AG04449 (cell line): ENCODE measurements around the gene GSTM2.

Experiments used
- CTCF ChIA-PET: fragments of 350-600 bp; formaldehyde crosslinking; extraction: SDS; loops from one replicate; lab custom pipeline; 2021; ENCODE audit warnings: antibody characterized with exemption; lab: Yijun Ruan, JAX
- POLR2A ChIA-PET: fragments of 400-600, 350-600 bp; formaldehyde crosslinking; extraction: SDS; loops from one replicate; lab custom pipeline; 2020; ENCODE audit warnings: antibody characterized with exemption, inconsistent platforms; lab: Yijun Ruan, JAX
- DNase-seq: peaks from one replicate; pipeline ENCODE4 v3.0.0-alpha.2; 2010; ENCODE audit warnings: low read depth, low spot score
- H3K4me3 ChIP-seq: 2 replicates; pipeline ENCODE4 v1.5.1; 2011; ENCODE audit warnings: low read depth, mild to moderate bottlenecking, control low read depth, low read length
- CTCF ChIP-seq: IDR thresholded peaks from one replicate; pipeline ENCODE4 v1.5.1; 2011; ENCODE audit warnings: mild to moderate bottlenecking, moderate library complexity, low read length, control low read depth, inconsistent platforms; ENCODE audit not compliant: insufficient read depth; ENCODE audit errors: missing control alignments

GSTM2 gene

GRCh38 chr1:109629372-109630030, 38.4 kb upstream of the GSTM2 start:
- TF ChIP-seq CTCF, result no peak
- POLR2A ChIA-PET, result interaction anchor here (1.5 kb wide), 1 partner anchor 81 kb away, joined by 7 read pairs; the partner anchor contains the start of gene GNAI3
- no peak for DNase-seq
- H3K4me3 ChIP-seq, result no peak overlapping the region
- CTCF ChIA-PET, result interaction anchor here (0.9 to 21.8 kb wide), 10 partner anchors 3 to 145 kb away, joined by 3 to 381 read pairs (median 6); partner anchors contain the start of genes AMPD2, GNAI3, GNAT2 and GPR61

GRCh38 chr1:109630081-109630897, 37.6 kb upstream of the GSTM2 start:
- ChIA-PET POLR2A (interaction anchor here (1.5 kb wide), 1 partner anchor 82 kb away, joined by 7 read pairs; the partner anchor contains the start of gene GNAI3), CTCF (interaction anchor here (0.9 to 21.8 kb wide), 15 partner anchors 4 to 354 kb away, joined by 3 to 381 read pairs (median 4); partner anchors contain the start of genes AMPD2, GNAI3, GNAT2 and GPR61)
- no peak overlapping the region for H3K4me3 ChIP-seq
- DNase-seq, result no peak
- no peak for TF ChIP-seq CTCF

GRCh38 chr1:109630898-109631512, 36.9 kb upstream of the GSTM2 start:
- DNase-seq, result no peak
- ChIA-PET CTCF (interaction anchor here (1.1 to 21.8 kb wide), 13 partner anchors 5 to 353 kb away, joined by 3 to 381 read pairs (median 5); partner anchors contain the start of genes AMPD2, GNAI3, GNAT2 and GPR61), POLR2A (interaction anchor here (1.5 kb wide), 1 partner anchor 83 kb away, joined by 7 read pairs; the partner anchor contains the start of gene GNAI3)
- H3K4me3 ChIP-seq, result no peak overlapping the region
- TF ChIP-seq CTCF, result no peak

- no peak for DNase-seq
- CTCF ChIA-PET, result interaction anchor here (1.1 to 21.8 kb wide), 9 partner anchors 5 to 352 kb away, joined by 3 to 381 read pairs (median 7); partner anchors contain the start of genes AMPD2, GNAI3, GNAT2 and GPR61
- no peak overlapping the region for H3K4me3 ChIP-seq
- no peak for TF ChIP-seq CTCF
- POLR2A ChIA-PET, result no interaction called here
These were observed 36.0 kb upstream of the GSTM2 start for GRCh38 chr1:109631513-109632505.

- TF ChIP-seq CTCF, result no peak
- ChIA-PET CTCF (interaction anchor here (0.9 to 21.8 kb wide), 8 partner anchors 5 to 352 kb away, joined by 3 to 830 read pairs (median 358); partner anchors contain the start of genes AHCYL1, AMPD2, GNAI3 and GNAT2), POLR2A (no interaction called here)
- no peak for DNase-seq
- no peak overlapping the region for H3K4me3 ChIP-seq
These were observed 35.0 kb upstream of the GSTM2 start for GRCh38 chr1:109632671-109633346.
